T-helper 2 cell (primary cell): ENCODE results near the gene PON1.

Experiments
- DNase-seq, 5 experiments: peaks; one replicate each; pipeline versions ENCODE4 v3.0.0 to v3.0.0-alpha.2; 2012 to 2022

PON1 gene

DNA sequence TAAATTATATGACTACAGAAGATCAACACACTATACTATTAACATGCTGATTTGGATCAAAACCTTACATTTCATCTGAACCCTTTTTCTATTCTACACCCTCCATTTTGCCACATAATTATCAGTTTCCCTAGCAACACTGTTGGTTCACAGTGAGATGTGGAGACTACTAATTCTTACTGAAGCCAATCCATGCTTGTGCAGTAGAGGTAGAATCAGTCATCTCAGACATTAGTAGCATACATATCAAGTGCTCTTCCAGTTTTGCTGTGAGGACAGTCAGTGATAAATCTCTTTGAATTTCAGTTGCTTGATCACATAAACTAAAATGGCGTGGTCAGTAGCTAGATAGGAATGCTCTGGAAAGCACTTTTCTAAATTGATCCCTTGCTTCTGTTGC is 70.3 kb downstream of the PON1 start:
- no peak for DNase-seq

DNA sequence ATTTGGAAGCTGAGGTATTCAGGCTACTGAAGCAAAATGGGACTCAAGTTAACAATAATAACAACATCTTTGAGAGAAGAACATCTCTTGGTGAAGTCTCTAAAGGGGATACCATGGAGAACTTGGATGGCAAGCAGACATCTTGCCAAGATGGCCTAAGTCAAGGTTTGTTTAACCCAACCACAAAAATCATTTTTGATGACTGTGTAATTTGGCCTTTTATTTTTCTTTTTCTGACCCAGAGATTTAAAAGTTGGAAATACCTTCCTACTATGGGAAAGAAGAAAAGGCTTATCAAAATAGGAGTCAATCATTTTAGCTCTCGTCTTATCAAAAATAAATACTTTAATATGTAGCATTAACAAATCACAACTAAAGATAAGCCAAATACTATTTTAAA is 72.4 kb downstream of the PON1 start:
- DNase-seq, result no peak

DNA sequence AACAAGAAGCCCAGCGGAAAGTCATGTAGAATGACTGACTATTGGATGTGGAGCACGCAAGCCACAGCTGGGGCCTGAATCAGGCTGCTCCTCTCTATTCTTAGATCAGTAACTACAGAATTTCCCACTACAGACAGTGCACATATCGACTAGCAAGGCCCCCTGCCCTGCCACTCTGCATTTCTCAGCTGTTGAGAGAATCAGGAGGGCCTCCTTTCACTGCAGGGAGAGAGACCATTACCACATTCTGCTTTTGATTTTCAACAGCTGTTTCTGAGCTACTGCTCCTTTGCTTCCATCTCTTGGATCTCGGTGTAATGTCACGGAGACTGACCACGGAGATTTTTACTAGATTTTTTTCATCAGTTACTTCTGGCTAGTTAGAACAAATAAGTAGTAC is 73.8 kb downstream of the PON1 start:
- DNase-seq, result no peak
